ENCODE measurements around the gene EFCAB6.

Gene EFCAB6

GRCh38 chr22:43634316-43634715 lies 177.8 kb downstream of the EFCAB6 start:
- no peak for DNase-seq

- no peak for DNase-seq
Measured at GRCh38 chr22:43633631-43634285, 178.3 kb downstream of the EFCAB6 start.

- DNase-seq, result no peak
Measured at GRCh38 chr22:43631846-43632245, 180.3 kb downstream of the EFCAB6 start.

- no peak for DNase-seq
Measured at GRCh38 chr22:43631201-43631600, 180.9 kb downstream of the EFCAB6 start.

GRCh38 chr22:43630451-43630850 lies 181.7 kb downstream of the EFCAB6 start:
- DNase-seq, result no peak

GRCh38 chr22:43628250-43628649 lies 183.9 kb downstream of the EFCAB6 start:
- DNase-seq, result no peak

GRCh38 chr22:43627485-43628213 lies 184.5 kb downstream of the EFCAB6 start:
- no peak for DNase-seq

- no peak for DNase-seq
Measured at GRCh38 chr22:43625242-43625641, 186.9 kb downstream of the EFCAB6 start.

GRCh38 chr22:43624144-43624998 lies 187.7 kb downstream of the EFCAB6 start:
- DNase-seq, result no peak

GRCh38 chr22:43622886-43623285 lies 189.2 kb downstream of the EFCAB6 start:
- DNase-seq, result no peak

GRCh38 chr22:43620197-43620596 lies 191.9 kb downstream of the EFCAB6 start:
- no peak for DNase-seq

- DNase-seq, result no peak
Measured at GRCh38 chr22:43618517-43618916, 193.6 kb downstream of the EFCAB6 start.

GRCh38 chr22:43616645-43617044 lies 195.5 kb downstream of the EFCAB6 start:
- DNase-seq, result no peak

- no peak for DNase-seq
Measured at GRCh38 chr22:43600265-43600664, 211.8 kb downstream of the EFCAB6 start.

- DNase-seq, result no peak
Measured at GRCh38 chr22:43592476-43592875, 219.6 kb downstream of the EFCAB6 start.

GRCh38 chr22:43591380-43591779 lies 220.7 kb downstream of the EFCAB6 start:
- no peak for DNase-seq

GRCh38 chr22:43587574-43587973 lies 224.5 kb downstream of the EFCAB6 start:
- DNase-seq, result no peak

- no peak for DNase-seq
Measured at GRCh38 chr22:43583501-43583900, 228.6 kb downstream of the EFCAB6 start.

GRCh38 chr22:43582394-43582793 lies 229.7 kb downstream of the EFCAB6 start:
- no peak for DNase-seq

- DNase-seq, result no peak
Measured at GRCh38 chr22:43580271-43580750, 231.8 kb downstream of the EFCAB6 start.

GRCh38 chr22:43574738-43575137 lies 237.4 kb downstream of the EFCAB6 start:
- DNase-seq, result no peak

- no peak for DNase-seq
Measured at GRCh38 chr22:43572710-43573109, 239.4 kb downstream of the EFCAB6 start.

GRCh38 chr22:43571181-43571580 lies 240.9 kb downstream of the EFCAB6 start:
- no peak for DNase-seq
